Measurements from ENCODE around the gene UBA3.

The UBA3 gene

DNA sequence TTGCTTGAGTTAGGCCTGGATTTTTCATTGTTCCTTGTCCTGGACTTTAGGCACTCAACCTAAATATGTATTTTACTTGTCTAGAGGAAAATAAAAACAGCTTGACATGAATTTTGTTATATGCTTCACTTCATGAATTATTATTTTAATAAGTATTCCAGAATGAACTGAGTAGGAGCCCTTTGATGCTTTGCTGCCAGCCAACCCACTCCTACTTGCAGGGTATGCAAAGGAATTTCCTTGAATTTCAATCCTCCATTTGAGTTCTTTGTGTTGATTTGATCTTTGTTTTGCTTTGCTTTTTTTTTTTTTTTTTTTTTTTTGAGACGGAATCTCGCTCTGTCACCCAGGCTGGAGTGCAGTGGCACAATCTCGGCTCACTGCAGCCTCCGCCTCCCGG is 16.1 kb upstream of the UBA3 start:
- Histone ChIP-seq H3K27me3 (ENCODE audit: insufficient read depth, low read length, poor library complexity, severe bottlenecking) (no peaks in the 10 kb centered on the region), H2AFZ (ENCODE audit: low read length) (no peak overlapping the region), H3K79me2 (ENCODE audit: insufficient read depth, low read length) (peaks cover 87% of the 10 kb centered on the region), H3K9ac (ENCODE audit: low read depth, low read length, poor library complexity, severe bottlenecking) (no peak overlapping the region), H3K9me3 (ENCODE audit: insufficient read depth, low read depth, low read length) (no peaks in the 10 kb centered on the region), H4K20me1 (ENCODE audit: insufficient read depth, low read length, poor library complexity, severe bottlenecking) (peaks cover 8% of the 10 kb centered on the region), H3K4me1 (ENCODE audit: insufficient read depth, low read length, poor library complexity, severe bottlenecking) (peaks cover 34% of the 10 kb centered on the region), H3K4me2 (ENCODE audit: low read depth, low read length, poor library complexity, severe bottlenecking) (no peak overlapping the region), H3K36me3 (ENCODE audit: insufficient read depth, low read length) (peaks cover 6% of the 10 kb centered on the region; the same call in 1 of the 2 replicates), H3F3A (ENCODE audit: low read depth) (peaks cover 10% of the 10 kb centered on the region; the same call in 1 of the 2 replicates), H3K9me2 (replicated peaks; ENCODE audit: low read depth, low read length) (no peaks in the 10 kb centered on the region), H3K4me3 (ENCODE audit: low read length, poor library complexity, severe bottlenecking) (no peak overlapping the region)
- TF ChIP-seq EZH2phosphoT487 (IDR thresholded peaks at IDR 0.05; ENCODE audit: borderline replicate concordance) (no peak), CTCF (conservative IDR thresholded peaks at IDR 0.05; ENCODE audit: low read length) (no peak)

DNA sequence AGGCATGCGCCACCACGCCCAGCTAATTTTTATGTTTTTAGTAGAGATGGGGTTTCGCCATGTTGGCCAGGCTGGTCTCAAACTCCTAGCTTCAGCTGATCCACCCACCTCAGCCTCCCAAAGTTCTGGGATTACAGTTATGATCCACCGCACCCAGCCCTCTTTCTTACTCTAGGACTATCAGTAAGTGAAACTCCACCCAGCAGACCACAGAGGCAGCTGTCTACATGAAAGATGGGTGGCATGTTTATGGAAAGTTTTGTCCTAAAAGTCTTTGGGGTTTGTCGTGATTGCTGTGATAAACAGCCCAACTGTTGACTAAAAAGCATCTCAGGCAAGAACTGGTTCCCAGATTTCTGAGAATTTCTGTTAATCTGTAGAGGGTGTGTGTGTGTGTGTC is 15.5 kb upstream of the UBA3 start:
- TF ChIP-seq EZH2phosphoT487 (IDR thresholded peaks at IDR 0.05; ENCODE audit: borderline replicate concordance) (no peak), CTCF (conservative IDR thresholded peaks at IDR 0.05; ENCODE audit: low read length) (no peak)
- Histone ChIP-seq H3K9me3 (ENCODE audit: insufficient read depth, low read depth, low read length) (no peaks in the 10 kb centered on the region), H3K9ac (ENCODE audit: low read depth, low read length, poor library complexity, severe bottlenecking) (no peak overlapping the region), H3F3A (ENCODE audit: low read depth) (peaks cover 11% of the 10 kb centered on the region; the same call in 1 of the 2 replicates), H3K27me3 (ENCODE audit: insufficient read depth, low read length, poor library complexity, severe bottlenecking) (no peaks in the 10 kb centered on the region), H3K4me1 (ENCODE audit: insufficient read depth, low read length, poor library complexity, severe bottlenecking) (peaks cover 39% of the 10 kb centered on the region), H3K4me3 (ENCODE audit: low read length, poor library complexity, severe bottlenecking) (no peak overlapping the region), H3K9me2 (replicated peaks; ENCODE audit: low read depth, low read length) (no peaks in the 10 kb centered on the region), H3K79me2 (ENCODE audit: insufficient read depth, low read length) (peaks cover 88% of the 10 kb centered on the region), H4K20me1 (ENCODE audit: insufficient read depth, low read length, poor library complexity, severe bottlenecking) (peaks cover 8% of the 10 kb centered on the region), H3K4me2 (ENCODE audit: low read depth, low read length, poor library complexity, severe bottlenecking) (peak overlapping the region; percentile 13), H2AFZ (ENCODE audit: low read length) (no peak overlapping the region), H3K36me3 (ENCODE audit: insufficient read depth, low read length) (peaks cover 6% of the 10 kb centered on the region; the same call in 1 of the 2 replicates)

- Histone ChIP-seq H3K9me2 (replicated peaks; ENCODE audit: low read depth, low read length) (no peaks in the 10 kb centered on the region), H3K36me3 (ENCODE audit: insufficient read depth, low read length) (peaks cover 3% of the 10 kb centered on the region; the same call in 1 of the 2 replicates), H3K9me3 (ENCODE audit: insufficient read depth, low read depth, low read length) (no peaks in the 10 kb centered on the region), H3K4me3 (ENCODE audit: low read length, poor library complexity, severe bottlenecking) (no peak overlapping the region), H3K27me3 (ENCODE audit: insufficient read depth, low read length, poor library complexity, severe bottlenecking) (no peaks in the 10 kb centered on the region), H3F3A (ENCODE audit: low read depth) (peaks cover 11% of the 10 kb centered on the region; the same call in 1 of the 2 replicates), H3K79me2 (ENCODE audit: insufficient read depth, low read length) (peaks cover 89% of the 10 kb centered on the region), H3K4me1 (ENCODE audit: insufficient read depth, low read length, poor library complexity, severe bottlenecking) (peaks cover 49% of the 10 kb centered on the region), H4K20me1 (ENCODE audit: insufficient read depth, low read length, poor library complexity, severe bottlenecking) (peaks cover 13% of the 10 kb centered on the region), H3K4me2 (ENCODE audit: low read depth, low read length, poor library complexity, severe bottlenecking) (peak overlapping the region; percentile 48), H3K9ac (ENCODE audit: low read depth, low read length, poor library complexity, severe bottlenecking) (peak overlapping the region; percentile 69), H2AFZ (ENCODE audit: low read length) (no peak overlapping the region)
- no peak for TF ChIP-seq EZH2phosphoT487 (IDR thresholded peaks at IDR 0.05; ENCODE audit: borderline replicate concordance)
- TF ChIP-seq CTCF (conservative IDR thresholded peaks at IDR 0.05; ENCODE audit: low read length): no peak
These were observed 14.5 kb upstream of the UBA3 start for GRCh38 chr3:69094467-69095205.
